Urinary bladder (tissue), 4 donors: ENCODE data around the gene CDK2. TPM values are rescaled to one million over a fixed set of nuclear protein-coding genes. Genes with fewer than 3 reads are reported as not detected.

Source experiments
- DNase-seq: peaks from one replicate; pipeline ENCODE4 v3.0.0-alpha.2; 2015; ENCODE audit errors: extremely low spot score
- H3K27ac ChIP-seq: one replicate; pipeline ENCODE4 v1.5.1; 2013; ENCODE audit warnings: low read depth, mild to moderate bottlenecking, moderate library complexity
- H3K36me3 ChIP-seq: one replicate; pipeline ENCODE4 v1.6.1; 2013; ENCODE audit warnings: mild to moderate bottlenecking, moderate library complexity; ENCODE audit not compliant: insufficient read depth
- H3K4me1 ChIP-seq: one replicate; pipeline ENCODE4 v1.6.1; 2013; ENCODE audit warnings: mild to moderate bottlenecking, moderate library complexity; ENCODE audit not compliant: insufficient read depth
- H3K4me3 ChIP-seq: one replicate; pipeline ENCODE4 v1.5.1; 2013; ENCODE audit warnings: low read depth, low read length
- WGBS: extraction: QIAGEN DNeasy Blood & Tissue Kit; methylation state at CpG from one replicate; pipeline ENCODE4 v1.1.7; 2013; 5-methylcytosine and 5-hydroxymethylcytosine counted together
- polyA plus RNA-seq: library from polyadenylated mRNA; stranded (reverse); fragments of 200-250 nt; gene quantifications from one replicate; pipeline ENCODE4 v1.2.3, GENCODE V29; 2013
- total RNA-seq: library from RNA; depleted of rRNA; stranded (reverse); fragments of >200 nt; gene quantifications from one replicate; pipeline ENCODE4 v1.2.3, GENCODE V29; 2014
- donor health status: healthy with polysubstance abuse.
- donor health status: healthy.

The CDK2 gene
- total and polyA plus RNA-seq, 2 donors, result 32.3 to 33.6 TPM

GRCh38 chr12:55931780-55932550, 34.7 kb upstream of the CDK2 start:
- H3K4me1 ChIP-seq, result peaks cover 2% of the 10 kb centered on the region
- peak overlapping the region; percentile 84 for H3K27ac ChIP-seq
- H3K4me3 ChIP-seq, result peak overlapping the region; percentile 72
- WGBS, result 1% methylated on average over 60 of the region's 60 CpGs
- no peaks in the 10 kb centered on the region for H3K36me3 ChIP-seq
- no peak for DNase-seq

- DNase-seq, result no peak
- peak overlapping the region; percentile 72 for H3K4me3 ChIP-seq
- H3K27ac ChIP-seq, result peak overlapping the region; percentile 78
- peaks cover 2% of the 10 kb centered on the region for H3K4me1 ChIP-seq
- 8% methylated on average over 4 of the region's 4 CpGs for WGBS
- no peaks in the 10 kb centered on the region for H3K36me3 ChIP-seq
These were observed 34.1 kb upstream of the CDK2 start for GRCh38 chr12:55932551-55932910.

- no peak overlapping the region for H3K4me3 ChIP-seq
- H3K36me3 ChIP-seq, result no peaks in the 10 kb centered on the region
- no peak for DNase-seq
- peak overlapping the region; percentile 4 for H3K27ac ChIP-seq
- 77% methylated on average over 7 of the region's 7 CpGs for WGBS
- peaks cover 2% of the 10 kb centered on the region for H3K4me1 ChIP-seq
These were observed 33.3 kb upstream of the CDK2 start for GRCh38 chr12:55933169-55933798.

- Histone ChIP-seq H3K27ac (no peak overlapping the region), H3K36me3 (no peaks in the 10 kb centered on the region), H3K4me1 (peaks cover 2% of the 10 kb centered on the region), H3K4me3 (no peak overlapping the region)
- DNase-seq, result no peak
- 97% methylated on average over 1 of the region's 1 CpG for WGBS
These were observed 32.6 kb upstream of the CDK2 start for GRCh38 chr12:55933799-55934742.

- Histone ChIP-seq H3K27ac (no peak overlapping the region), H3K36me3 (no peaks in the 10 kb centered on the region), H3K4me3 (no peak overlapping the region), H3K4me1 (peaks cover 2% of the 10 kb centered on the region)
- WGBS, result 91% methylated on average over 1 of the region's 1 CpG
- no peak for DNase-seq
These were observed 31.9 kb upstream of the CDK2 start for GRCh38 chr12:55934773-55935172.

- H3K4me3 ChIP-seq, result no peak overlapping the region
- no peaks in the 10 kb centered on the region for H3K36me3 ChIP-seq
- H3K27ac ChIP-seq, result peak overlapping the region; percentile 56
- DNase-seq, result no peak
- H3K4me1 ChIP-seq, result peaks cover 2% of the 10 kb centered on the region
- WGBS, result 39% methylated on average over 26 of the region's 26 CpGs
These were observed 30.9 kb upstream of the CDK2 start for GRCh38 chr12:55935738-55936151.

GRCh38 chr12:55937981-55938380, 28.6 kb upstream of the CDK2 start:
- WGBS, result 87% methylated on average over 2 of the region's 2 CpGs
- Histone ChIP-seq H3K4me3 (no peak overlapping the region), H3K36me3 (no peaks in the 10 kb centered on the region), H3K27ac (no peak overlapping the region), H3K4me1 (peaks cover 2% of the 10 kb centered on the region)
- no peak for DNase-seq

- WGBS, result 94% methylated on average over 8 of the region's 8 CpGs
- no peaks in the 10 kb centered on the region for H3K36me3 ChIP-seq
- no peak overlapping the region for H3K4me3 ChIP-seq
- peaks cover 1% of the 10 kb centered on the region for H3K4me1 ChIP-seq
- no peak for DNase-seq
- no peak overlapping the region for H3K27ac ChIP-seq
These were observed 27.7 kb upstream of the CDK2 start for GRCh38 chr12:55938826-55939501.

GRCh38 chr12:55940065-55940732, 26.4 kb upstream of the CDK2 start:
- H3K4me1 ChIP-seq, result no peaks in the 10 kb centered on the region
- WGBS, result 12% methylated on average over 18 of the region's 18 CpGs
- DNase-seq, result peak; percentile 65
- no peaks in the 10 kb centered on the region for H3K36me3 ChIP-seq
- H3K4me3 ChIP-seq, result no peak overlapping the region
- no peak overlapping the region for H3K27ac ChIP-seq

GRCh38 chr12:55942055-55942454, 24.6 kb upstream of the CDK2 start:
- no peak for DNase-seq
- H3K36me3 ChIP-seq, result no peaks in the 10 kb centered on the region
- H3K27ac ChIP-seq, result no peak overlapping the region
- no peaks in the 10 kb centered on the region for H3K4me1 ChIP-seq
- H3K4me3 ChIP-seq, result no peak overlapping the region
- WGBS, result 91% methylated on average over 4 of the region's 4 CpGs

GRCh38 chr12:55942577-55943136, 24.0 kb upstream of the CDK2 start:
- Histone ChIP-seq H3K36me3 (no peaks in the 10 kb centered on the region), H3K4me3 (no peak overlapping the region), H3K27ac (no peak overlapping the region), H3K4me1 (no peaks in the 10 kb centered on the region)
- 98% methylated on average over 1 of the region's 1 CpG for WGBS
- DNase-seq, result no peak

GRCh38 chr12:55946553-55946952, 20.1 kb upstream of the CDK2 start:
- peaks cover 1% of the 10 kb centered on the region for H3K36me3 ChIP-seq
- no peak overlapping the region for H3K27ac ChIP-seq
- 81% methylated on average over 6 of the region's 6 CpGs for WGBS
- no peak for DNase-seq
- H3K4me1 ChIP-seq, result no peaks in the 10 kb centered on the region
- H3K4me3 ChIP-seq, result no peak overlapping the region
